ENCODE results near the gene GBE1. TPM values are rescaled to one million over a fixed set of nuclear protein-coding genes. Genes with fewer than 3 reads are reported as not detected.

Gene GBE1
- total RNA-seq, 1 experiment from 2014 or later = 9.2 TPM

- TF ChIP-seq E2F1 (CRISPR knock-in tag; IDR thresholded peaks at IDR 0.05) (no peak), SP1 (CRISPR knock-in tag; conservative IDR thresholded peaks at IDR 0.05) (peak; percentile 42), ZNF138 (CRISPR knock-in tag; conservative IDR thresholded peaks at IDR 0.05) (0 out of 2 replicates have a peak, but pooled peaks have one; percentile 37), GTF2I (CRISPR knock-in tag; conservative IDR thresholded peaks at IDR 0.05) (peak; percentile 77), ARID4B (CRISPR knock-in tag; IDR thresholded peaks at IDR 0.05; ENCODE audit: borderline replicate concordance) (peak; percentile 31; the same call in 1 of the 2 replicates), NR1H2 (CRISPR knock-in tag; IDR thresholded peaks at IDR 0.05) (no peak), NR3C1 (CRISPR knock-in tag; conservative IDR thresholded peaks at IDR 0.05; ENCODE audit: low read depth) (no peak), TEAD4 (CRISPR knock-in tag; IDR thresholded peaks at IDR 0.05) (no peak), FOXJ3 (CRISPR knock-in tag; IDR thresholded peaks at IDR 0.05; ENCODE audit: borderline replicate concordance) (no peak), EMX1 (CRISPR knock-in tag; IDR thresholded peaks at IDR 0.05) (no peak), ZNF121 (CRISPR knock-in tag; IDR thresholded peaks at IDR 0.05) (no peak), MLX (CRISPR knock-in tag; IDR thresholded peaks at IDR 0.05) (no peak), CDX4 (CRISPR knock-in tag; IDR thresholded peaks at IDR 0.05; ENCODE audit: borderline replicate concordance) (no peak)
These were observed at the start of gene GBE1 (continued) for GRCh38 chr3:81760924-81761903.

- no peaks in the 10 kb centered on the region for H3K4me1 Mint-ChIP-seq
- H3K4me3 Mint-ChIP-seq = no peak overlapping the region
- POLR2A ChIA-PET = no interaction called here
- no peak for TF ChIP-seq TCF7 (CRISPR knock-in tag; IDR thresholded peaks at IDR 0.05; ENCODE audit: low read depth)
- DNase-seq (ENCODE audit: low spot score) (no peak), ATAC-seq (no peak)
- H3K9me3 Mint-ChIP-seq = peaks cover 16% of the 10 kb centered on the region
- CTCF ChIA-PET = no interaction called here
- no peak overlapping the region for H3K27ac Mint-ChIP-seq
- H3K36me3 Mint-ChIP-seq = peaks cover 14% of the 10 kb centered on the region
- H3K27me3 Mint-ChIP-seq (ENCODE audit: low read depth) = no peaks in the 10 kb centered on the region
These were observed 47.5 kb upstream of the GBE1 start for GRCh38 chr3:81808900-81809299.

- Mint-ChIP-seq H3K27ac (no peak overlapping the region), H3K27me3 (ENCODE audit: low read depth) (no peaks in the 10 kb centered on the region), H3K4me3 (no peak overlapping the region)
- TF ChIP-seq ZNF671 (CRISPR knock-in tag; IDR thresholded peaks at IDR 0.05) (no peak), SMAD4 (CRISPR knock-in tag; IDR thresholded peaks at IDR 0.05) (no peak), CREM (CRISPR knock-in tag; IDR thresholded peaks at IDR 0.05) (no peak), ZBTB21 (CRISPR knock-in tag; IDR thresholded peaks at IDR 0.05; ENCODE audit: borderline replicate concordance) (no peak), TEAD4 (CRISPR knock-in tag; IDR thresholded peaks at IDR 0.05) (no peak), SP1 (CRISPR knock-in tag; conservative IDR thresholded peaks at IDR 0.05) (no peak), FOXK1 (CRISPR knock-in tag; IDR thresholded peaks at IDR 0.05) (no peak), ATF2 (CRISPR knock-in tag; IDR thresholded peaks at IDR 0.05; ENCODE audit: borderline replicate concordance, low read depth) (no peak), MAX (CRISPR knock-in tag; IDR thresholded peaks at IDR 0.05) (no peak), FOXP4 (CRISPR knock-in tag; IDR thresholded peaks at IDR 0.05) (no peak), HMGA2 (CRISPR knock-in tag; IDR thresholded peaks at IDR 0.05) (no peak)
These were observed 38.0 kb upstream of the GBE1 start for GRCh38 chr3:81799403-81799802.

More at GRCh38 chr3:81799403-81799802, 38.0 kb upstream of the GBE1 start:
- Mint-ChIP-seq H3K9me3 (no peaks in the 10 kb centered on the region), H3K4me1 (no peaks in the 10 kb centered on the region), H3K36me3 (no peaks in the 10 kb centered on the region)
- ChIA-PET CTCF (no interaction called here), POLR2A (no interaction called here)
- DNase-seq (ENCODE audit: low spot score) (no peak), ATAC-seq (no peak)
